ENCODE data around the gene PGM2L1. TPM values are rescaled to one million over a fixed set of nuclear protein-coding genes. Genes with fewer than 3 reads are reported as not detected.

Gene PGM2L1
- total and polyA plus RNA-seq, 2 of the 13 experiments (the other 11 are each of a cell fraction or from before 2014, with no cell fraction given), result 0.57 to 1.2 TPM

DNA sequence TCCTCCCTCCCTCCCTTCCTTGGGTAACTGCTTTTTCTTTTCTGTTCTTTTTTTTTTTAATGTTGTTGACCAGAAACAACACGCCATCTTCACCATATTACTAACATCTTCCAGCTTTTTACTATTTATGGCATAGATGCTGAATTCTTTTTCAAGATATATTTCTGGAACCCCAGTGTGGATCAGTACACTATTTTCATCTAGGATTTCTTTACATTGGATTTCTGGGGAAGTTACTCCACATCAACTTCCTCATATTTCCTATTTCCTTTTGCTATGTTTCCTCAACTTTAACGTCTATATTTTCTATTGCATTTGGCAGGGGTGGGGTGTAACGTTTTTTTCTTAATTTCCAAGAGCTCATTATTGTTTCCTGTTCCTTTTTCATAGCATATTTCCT lies 7.0 kb downstream of the PGM2L1 start:
- H3K4me1 ChIP-seq (ENCODE audit: insufficient read depth, low read length), result no peaks in the 10 kb centered on the region
- no peak overlapping the region for H3K4me3 ChIP-seq (replicated peaks in 1 of 3; ENCODE audit: insufficient read depth in 1 of 3, low read depth in 2 of 3, low read length in 3 of 3)
- no peak overlapping the region for H3K4me2 ChIP-seq (ENCODE audit: low read depth, low read length)
- FAIRE-seq, result no peak
- no peak overlapping the region for H2AFZ ChIP-seq (ENCODE audit: low read length)
- no peaks in the 10 kb centered on the region for H3K27me3 ChIP-seq (ENCODE audit: control insufficient read depth in 1 of 2, insufficient read depth in 2 of 2, low read length in 2 of 2)
- in situ Hi-C loops (cut with HindIII; ENCODE audit: extremely low pct_ligation_motif_present, low pct_unique_long_range_greater_than_20kb) (loop anchor here (10.0 kb wide), 1 partner anchor 54 kb away; no protein-coding TSS in a partner anchor), intact Hi-C loops (cut with micrococcal nuclease; ENCODE audit: unreplicated experiment) (no loop called here)
- H3K27ac ChIP-seq (ENCODE audit: extremely low read length, insufficient read depth, low read length), result no peak overlapping the region
- ATAC-seq, result no peak
- POLR2A ChIA-PET, result no interaction called here
- no peak for DNase-seq (ENCODE audit: low spot score)
- H4K20me1 ChIP-seq (ENCODE audit: insufficient read depth, low read length), result no peaks in the 10 kb centered on the region
- no TSS peak for BruUV-seq (replicated peaks)
- CTCF ChIA-PET (ENCODE audit: low intra/inter-chr PET ratio, low total read pairs), result no interaction called here
- no peaks in the 10 kb centered on the region for H3K9me3 ChIP-seq (ENCODE audit: low read length)
- H3K9ac ChIP-seq (ENCODE audit: insufficient read depth, low read depth, low read length), result no peak overlapping the region
- H3K36me3 ChIP-seq (replicated peaks in 1 of 2; ENCODE audit: control insufficient read depth in 1 of 2, insufficient read depth in 2 of 2, low read length in 2 of 2), result no peaks in the 10 kb centered on the region
- WGBS (ENCODE audit: low lambda C conversion rate), result 31% methylated on average over 3 of the region's 3 CpGs
- no peaks in the 10 kb centered on the region for H3K79me2 ChIP-seq (ENCODE audit: insufficient read depth, low read length)
- no peak for TF ChIP-seq CHCHD3 (CRISPR knock-in tag; IDR thresholded peaks at IDR 0.05)
- TF ChIP-seq, protein P1, sequence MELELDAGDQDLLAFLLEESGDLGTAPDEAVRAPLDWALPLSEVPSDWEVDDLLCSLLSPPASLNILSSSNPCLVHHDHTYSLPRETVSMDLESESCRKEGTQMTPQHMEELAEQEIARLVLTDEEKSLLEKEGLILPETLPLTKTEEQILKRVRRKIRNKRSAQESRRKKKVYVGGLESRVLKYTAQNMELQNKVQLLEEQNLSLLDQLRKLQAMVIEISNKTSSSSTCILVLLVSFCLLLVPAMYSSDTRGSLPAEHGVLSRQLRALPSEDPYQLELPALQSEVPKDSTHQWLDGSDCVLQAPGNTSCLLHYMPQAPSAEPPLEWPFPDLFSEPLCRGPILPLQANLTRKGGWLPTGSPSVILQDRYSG (CRISPR knock-in tag; IDR thresholded peaks at IDR 0.05), result no peak
- TF ChIP-seq MBNL3 (CRISPR knock-in tag; conservative IDR thresholded peaks at IDR 0.05), result no peak
- no peak for TF ChIP-seq ARNT (IDR thresholded peaks at IDR 0.05)
- no peak for TF ChIP-seq REPIN1 (CRISPR knock-in tag; IDR thresholded peaks at IDR 0.05; ENCODE audit: borderline replicate concordance, low read depth)
- TF ChIP-seq, protein P2, sequence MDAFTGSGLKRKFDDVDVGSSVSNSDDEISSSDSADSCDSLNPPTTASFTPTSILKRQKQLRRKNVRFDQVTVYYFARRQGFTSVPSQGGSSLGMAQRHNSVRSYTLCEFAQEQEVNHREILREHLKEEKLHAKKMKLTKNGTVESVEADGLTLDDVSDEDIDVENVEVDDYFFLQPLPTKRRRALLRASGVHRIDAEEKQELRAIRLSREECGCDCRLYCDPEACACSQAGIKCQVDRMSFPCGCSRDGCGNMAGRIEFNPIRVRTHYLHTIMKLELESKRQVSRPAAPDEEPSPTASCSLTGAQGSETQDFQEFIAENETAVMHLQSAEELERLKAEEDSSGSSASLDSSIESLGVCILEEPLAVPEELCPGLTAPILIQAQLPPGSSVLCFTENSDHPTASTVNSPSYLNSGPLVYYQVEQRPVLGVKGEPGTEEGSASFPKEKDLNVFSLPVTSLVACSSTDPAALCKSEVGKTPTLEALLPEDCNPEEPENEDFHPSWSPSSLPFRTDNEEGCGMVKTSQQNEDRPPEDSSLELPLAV (CRISPR knock-in tag; conservative IDR thresholded peaks at IDR 0.05; ENCODE audit: low read depth), result no peak
- TF ChIP-seq, protein P3, sequence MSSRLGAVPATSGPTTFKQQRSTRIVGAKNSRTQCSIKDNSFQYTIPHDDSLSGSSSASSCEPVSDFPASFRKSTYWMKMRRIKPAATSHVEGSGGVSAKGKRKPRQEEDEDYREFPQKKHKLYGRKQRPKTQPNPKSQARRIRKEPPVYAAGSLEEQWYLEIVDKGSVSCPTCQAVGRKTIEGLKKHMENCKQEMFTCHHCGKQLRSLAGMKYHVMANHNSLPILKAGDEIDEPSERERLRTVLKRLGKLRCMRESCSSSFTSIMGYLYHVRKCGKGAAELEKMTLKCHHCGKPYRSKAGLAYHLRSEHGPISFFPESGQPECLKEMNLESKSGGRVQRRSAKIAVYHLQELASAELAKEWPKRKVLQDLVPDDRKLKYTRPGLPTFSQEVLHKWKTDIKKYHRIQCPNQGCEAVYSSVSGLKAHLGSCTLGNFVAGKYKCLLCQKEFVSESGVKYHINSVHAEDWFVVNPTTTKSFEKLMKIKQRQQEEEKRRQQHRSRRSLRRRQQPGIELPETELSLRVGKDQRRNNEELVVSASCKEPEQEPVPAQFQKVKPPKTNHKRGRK (CRISPR knock-in tag; IDR thresholded peaks at IDR 0.05), result no peak
- no peak for TF ChIP-seq NBN (conservative IDR thresholded peaks at IDR 0.05)
- no peak for TF ChIP-seq THAP11 (CRISPR knock-in tag; IDR thresholded peaks at IDR 0.05)
- TF ChIP-seq ISX (CRISPR knock-in tag; conservative IDR thresholded peaks at IDR 0.05), result no peak
- no peak for TF ChIP-seq ZNF782 (CRISPR knock-in tag; IDR thresholded peaks at IDR 0.05; ENCODE audit: borderline replicate concordance)
- TF ChIP-seq ZNF746 (CRISPR knock-in tag; IDR thresholded peaks at IDR 0.05), result no peak
- TF ChIP-seq, protein P4, sequence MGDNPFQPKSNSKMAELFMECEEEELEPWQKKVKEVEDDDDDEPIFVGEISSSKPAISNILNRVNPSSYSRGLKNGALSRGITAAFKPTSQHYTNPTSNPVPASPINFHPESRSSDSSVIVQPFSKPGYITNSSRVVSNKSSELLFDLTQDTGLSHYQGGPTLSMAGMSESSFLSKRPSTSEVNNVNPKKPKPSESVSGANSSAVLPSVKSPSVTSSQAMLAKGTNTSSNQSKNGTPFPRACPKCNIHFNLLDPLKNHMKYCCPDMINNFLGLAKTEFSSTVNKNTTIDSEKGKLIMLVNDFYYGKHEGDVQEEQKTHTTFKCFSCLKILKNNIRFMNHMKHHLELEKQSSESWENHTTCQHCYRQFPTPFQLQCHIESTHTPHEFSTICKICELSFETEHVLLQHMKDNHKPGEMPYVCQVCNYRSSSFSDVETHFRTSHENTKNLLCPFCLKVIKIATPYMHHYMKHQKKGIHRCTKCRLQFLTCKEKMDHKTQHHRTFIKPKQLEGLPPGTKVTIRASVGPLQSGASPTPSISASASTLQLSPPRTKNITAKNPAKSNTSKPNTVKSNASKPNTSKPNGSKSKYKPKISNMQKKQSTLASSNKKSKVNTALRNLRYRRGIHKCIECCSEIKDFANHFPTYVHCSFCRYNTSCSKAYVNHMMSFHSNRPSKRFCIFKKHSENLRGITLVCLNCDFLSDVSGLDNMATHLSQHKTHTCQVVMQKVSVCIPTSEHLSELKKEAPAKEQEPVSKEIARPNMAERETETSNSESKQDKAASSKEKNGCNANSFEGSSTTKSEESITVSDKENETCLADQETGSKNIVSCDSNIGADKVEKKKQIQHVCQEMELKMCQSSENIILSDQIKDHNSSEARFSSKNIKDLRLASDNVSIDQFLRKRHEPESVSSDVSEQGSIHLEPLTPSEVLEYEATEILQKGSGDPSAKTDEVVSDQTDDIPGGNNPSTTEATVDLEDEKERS (CRISPR knock-in tag; IDR thresholded peaks at IDR 0.05), result no peak
- TF ChIP-seq KLF9 (CRISPR knock-in tag; IDR thresholded peaks at IDR 0.05; ENCODE audit: low read depth), result no peak
- no peak for TF ChIP-seq TAF1 (CRISPR knock-in tag; IDR thresholded peaks at IDR 0.05)
- no peak for TF ChIP-seq ZNF180 (CRISPR knock-in tag; IDR thresholded peaks at IDR 0.05; ENCODE audit: borderline replicate concordance, low read depth)
- TF ChIP-seq ZSCAN9 (CRISPR knock-in tag; IDR thresholded peaks at IDR 0.05; ENCODE audit: borderline replicate concordance), result no peak
